ENCODE data around the gene NELFB.

DNA sequence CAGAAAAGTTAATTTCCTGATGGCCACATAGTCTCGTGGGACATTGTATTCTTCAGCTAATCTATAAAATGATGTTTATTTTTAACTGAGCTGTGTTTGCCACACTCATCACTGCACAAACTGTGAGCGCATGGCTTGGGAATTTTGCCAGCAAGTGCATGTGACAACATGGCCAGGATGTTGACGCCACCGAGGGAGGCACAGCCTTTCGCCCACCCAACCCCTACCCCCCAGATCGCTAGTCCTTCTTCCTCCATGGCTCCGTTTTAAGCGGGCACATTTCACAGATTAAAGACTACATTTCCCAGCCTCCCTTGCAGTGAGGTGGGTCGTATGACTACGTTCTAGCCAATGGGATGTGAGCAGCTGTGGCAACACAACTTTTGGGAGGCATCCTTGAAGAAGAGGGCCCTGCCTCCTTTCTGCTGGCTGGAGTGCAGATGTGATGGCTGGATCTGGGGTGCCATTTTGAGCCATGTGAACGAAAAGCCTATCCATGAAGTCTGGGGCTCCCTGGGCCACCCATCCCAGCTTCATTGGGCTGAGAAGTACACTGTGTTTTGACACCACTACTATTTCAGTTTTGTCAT is 39.1 kb downstream of the NELFB start:
- TF ChIP-seq, protein P1, sequence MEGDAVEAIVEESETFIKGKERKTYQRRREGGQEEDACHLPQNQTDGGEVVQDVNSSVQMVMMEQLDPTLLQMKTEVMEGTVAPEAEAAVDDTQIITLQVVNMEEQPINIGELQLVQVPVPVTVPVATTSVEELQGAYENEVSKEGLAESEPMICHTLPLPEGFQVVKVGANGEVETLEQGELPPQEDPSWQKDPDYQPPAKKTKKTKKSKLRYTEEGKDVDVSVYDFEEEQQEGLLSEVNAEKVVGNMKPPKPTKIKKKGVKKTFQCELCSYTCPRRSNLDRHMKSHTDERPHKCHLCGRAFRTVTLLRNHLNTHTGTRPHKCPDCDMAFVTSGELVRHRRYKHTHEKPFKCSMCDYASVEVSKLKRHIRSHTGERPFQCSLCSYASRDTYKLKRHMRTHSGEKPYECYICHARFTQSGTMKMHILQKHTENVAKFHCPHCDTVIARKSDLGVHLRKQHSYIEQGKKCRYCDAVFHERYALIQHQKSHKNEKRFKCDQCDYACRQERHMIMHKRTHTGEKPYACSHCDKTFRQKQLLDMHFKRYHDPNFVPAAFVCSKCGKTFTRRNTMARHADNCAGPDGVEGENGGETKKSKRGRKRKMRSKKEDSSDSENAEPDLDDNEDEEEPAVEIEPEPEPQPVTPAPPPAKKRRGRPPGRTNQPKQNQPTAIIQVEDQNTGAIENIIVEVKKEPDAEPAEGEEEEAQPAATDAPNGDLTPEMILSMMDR (IDR thresholded peaks at IDR 0.05): no peak
- TF ChIP-seq POLR2A (IDR thresholded peaks at IDR 0.05): no peak
